GM12874 (cell line): ENCODE results near the gene MTR.

Experiments
- CTCF ChIP-seq: IDR thresholded peaks from 2 replicates; pipeline ENCODE4 v1.5.1; 2011; ENCODE audit warnings: low read depth, mild to moderate bottlenecking, control low read depth, low read length, moderate library complexity; ENCODE audit not compliant: insufficient read depth

Gene MTR

GRCh38 chr1:236774926-236775325 is 20.2 kb upstream of the MTR start:
- no peak for TF ChIP-seq CTCF

GRCh38 chr1:236779312-236779711 is 15.8 kb upstream of the MTR start:
- no peak for TF ChIP-seq CTCF

GRCh38 chr1:236785477-236785876 is 9.6 kb upstream of the MTR start:
- no peak for TF ChIP-seq CTCF

- TF ChIP-seq CTCF, result no peak
These were observed 8.6 kb upstream of the MTR start for GRCh38 chr1:236786453-236786852.

- TF ChIP-seq CTCF, result no peak
These were observed 482 bp upstream of the MTR start for GRCh38 chr1:236794585-236795034.

- no peak for TF ChIP-seq CTCF
These were observed 920 bp downstream of the MTR start for GRCh38 chr1:236795757-236796667.

GRCh38 chr1:236799001-236799400 is 3.9 kb downstream of the MTR start:
- TF ChIP-seq CTCF, result no peak
